Heart right ventricle (tissue), 16 donors: ENCODE data around the gene RPL23. TPM values are rescaled to one million over a fixed set of nuclear protein-coding genes. Genes with fewer than 3 reads are reported as not detected.
A peak's percentile ranks its signal among the peaks of the same experiment; 100 is the strongest.

Experiments
- ATAC-seq, 8 donors: fragments of 200-7000 bp; cut with Tn5 transposase; one replicate each; pipeline ENCODE4 v1.9.1; 2020; ENCODE audit warnings: mild to moderate bottlenecking in 8 of 8, moderate library complexity in 8 of 8, moderate number of reproducible peaks in 1 of 8
- DNase-seq, 2 donors: peaks; one replicate each; pipeline ENCODE4 v3.0.0-alpha.2; 2020
- H3K27ac ChIP-seq, 10 donors: fragments of 200-600 bp; sonication (generic) in 2 of 10; one replicate each; pipeline versions ENCODE4 v1.5.0 to v1.8.0; 2020 to 2022; ENCODE audit warnings: mild to moderate bottlenecking in 3 of 10
- H3K27me3 ChIP-seq, 7 donors: fragments of 200-600 bp; one replicate each; pipeline ENCODE4 v1.8.0; 2021 to 2022; ENCODE audit warnings: mild to moderate bottlenecking in 2 of 7
- H3K36me3 ChIP-seq, 9 donors: fragments of 200-600 bp; sonication (generic) in 1 of 9; one replicate each; pipeline versions ENCODE4 v1.5.0 to v1.8.0; 2020 to 2022; ENCODE audit warnings: mild to moderate bottlenecking in 2 of 9
- H3K4me1 ChIP-seq, 9 donors: fragments of 200-600 bp; sonication (generic) in 1 of 9; one replicate each; pipeline versions ENCODE4 v1.5.0 to v1.8.0; 2020 to 2022; ENCODE audit warnings: mild to moderate bottlenecking in 4 of 9
- H3K4me3 ChIP-seq, 10 donors: fragments of 200-600 bp; sonication (generic) in 2 of 10; one replicate each; pipeline versions ENCODE4 v1.5.0 to v1.8.0; 2020 to 2022; ENCODE audit warnings: mild to moderate bottlenecking in 7 of 10, moderate library complexity in 2 of 10
- H3K9me3 ChIP-seq, 11 donors: fragments of 200-600 bp in 10 of 11; sonication (generic) in 2 of 11; one replicate each; pipeline versions ENCODE4 v1.5.0 to v1.8.0; 2013 to 2022; ENCODE audit warnings: mild to moderate bottlenecking in 2 of 11, control low read depth in 1 of 11, moderate library complexity in 1 of 11
- CTCF ChIP-seq, 9 donors: fragments of 200-600 bp; sonication (generic) in 2 of 9; IDR thresholded peaks; one replicate each; pipeline versions ENCODE4 v1.5.0 to v1.8.0; 2021 to 2022; ENCODE audit warnings: antibody characterized with exemption in 9 of 9, mild to moderate bottlenecking in 5 of 9, moderate library complexity in 1 of 9
- WGBS, 2 donors: extraction: QIAGEN DNeasy Blood & Tissue Kit; methylation state at CpG; one replicate each; pipeline ENCODE4 v1.1.7; 2013; ENCODE audit warnings: inconsistent platforms in 1 of 2; 5-methylcytosine and 5-hydroxymethylcytosine counted together
- intact Hi-C, 10 donors: fragments of 100-400 bp; cut with DNase I; formaldehyde crosslinking; loops; one replicate each; pipeline versions ENCODE4 v1.11.1 to v1.14.2; 2022
- polyA plus RNA-seq, 2 donors: library from polyadenylated mRNA; stranded (reverse); fragments of 200-250 nt; gene quantifications; one replicate each; pipeline ENCODE4 v1.2.3, GENCODE V29; 2013
- total RNA-seq, 10 donors: library from RNA; stranded (reverse); fragmentation: NEBNext Ultra II Directional in 3 of 10; extraction: Animal tissue kit (Norgen Biotek cat#: 25700) in 3 of 10; gene quantifications; one replicate each; pipeline versions ENCODE4 v1.2.1 to v1.2.4, GENCODE V29; 2021 to 2023
- donor health status: Arrhythmogenic right ventricular cardiomyopathy.
- donor health status: ischemic (EF 13 %, LVEDD 7.1; RV severe dilation, severe dysfunction).
- donor health status: healthy with polysubstance abuse.
- donor health status: DM: no; HTN: yes; CAD: no.
- donor health status: DM: no; HTN: no; CAD: no.
- donor health status: ischemic (EF 25% LVEDD 6.9; RV normal size, moderate dysfunction).
- donor health status: ischemic (EF 25% LVEDD 5.7; RV mildly dilated, moderate dysfunction).
- donor health status: healthy.
- donor health status: DM: yes; HTN: yes; CAD: no.
- donor health status: Ischemic cardiomyopathy.
- donor health status: ischemic (EF 35%, LVEDD 5.7; RV mildly dilated, moderate dysfunction).
- donor health status: nonischemic (EF 11% LVEDD 7.7; RV severe dilation, severe dysfunction).
- donor health status: DM: yes; HTN: yes; CAD: no.
- donor health status: PGD.
- donor health status: ischemic (EF 29% LVEDD 5.4; RV normal size, mild dysfunction).
- donor health status: nonischemic (EF 23%, LVEDD 6.1; RV moderate dilation, normal function).

Gene RPL23
- total and polyA plus RNA-seq, 12 donors, result 725 to 2,733 (median 850) TPM

GRCh38 chr17:38852771-38853291 lies 690 bp downstream of the RPL23 start:
- 1 to 2% methylated on average over 19 of the region's 19 CpGs for WGBS, 2 donors
- peaks cover 0 to 50% (median 43%) of the 10 kb centered on the region in 9 donors for H3K36me3 ChIP-seq
- H3K27ac ChIP-seq, result peak overlapping the region in 9 of 10 donors; percentile 88 to 98 (median 94)
- H3K4me3 ChIP-seq, result peak overlapping the region; percentile 48 to 83 (median 67)
- intact Hi-C loops, result loop anchor here in 6 of 10 donors (1.0 to 10.0 kb wide), 3 partner anchors 28 to 98 kb away; partner anchors contain the start of genes CWC25 (in 5 of the 6) and PSMB3 (in 1 of the 6)
- ATAC-seq, result peak in 7 of 8 donors; percentile 2 to 52 (median 29)
- no peaks in the 10 kb centered on the region for H3K27me3 ChIP-seq
- TF ChIP-seq CTCF (IDR thresholded peaks at IDR 0.05), result no peak
- H3K4me1 ChIP-seq, result peaks cover 12 to 39% (median 32%) of the 10 kb centered on the region in 9 donors
- no peak for DNase-seq
- H3K9me3 ChIP-seq, result no peaks in the 10 kb centered on the region

GRCh38 chr17:38851434-38851833 lies 2.1 kb downstream of the RPL23 start:
- Histone ChIP-seq H3K4me1 (peaks cover 12 to 36% (median 32%) of the 10 kb centered on the region in 9 donors), H3K27me3 (no peaks in the 10 kb centered on the region), H3K36me3 (peaks cover 0 to 64% (median 49%) of the 10 kb centered on the region in 9 donors), H3K4me3 (peak overlapping the region in 8 of 10 donors; percentile 48 to 83 (median 68)), H3K9me3 (no peaks in the 10 kb centered on the region), H3K27ac (peak overlapping the region in 3 of 10 donors; percentile 88 to 97 (median 94))
- DNase-seq (no peak), ATAC-seq (no peak)
- intact Hi-C loops, result loop anchor here in 1 of 10 donors (10.0 kb wide), 1 partner anchor 97 kb away; the partner anchor contains the start of gene PSMB3
- 46 to 56% methylated on average over 2 of the region's 2 CpGs for WGBS, 2 donors
- no peak for TF ChIP-seq CTCF (IDR thresholded peaks at IDR 0.05)

- 67 to 72% methylated on average over 7 of the region's 7 CpGs for WGBS, 2 donors
- Histone ChIP-seq H3K4me1 (peaks cover 12 to 36% (median 32%) of the 10 kb centered on the region in 9 donors), H3K4me3 (no peak overlapping the region), H3K27me3 (no peaks in the 10 kb centered on the region), H3K36me3 (peaks cover 0 to 68% (median 49%) of the 10 kb centered on the region in 9 donors), H3K9me3 (no peaks in the 10 kb centered on the region), H3K27ac (peak overlapping the region in 1 of 10 donors; percentile 29)
- intact Hi-C loops, result loop anchor here in 1 of 10 donors (10.0 kb wide), 1 partner anchor 96 kb away; the partner anchor contains the start of gene PSMB3
- no peak for DNase-seq
- no peak for ATAC-seq
- TF ChIP-seq CTCF (IDR thresholded peaks at IDR 0.05), result no peak
Measured at GRCh38 chr17:38850374-38850773, 3.1 kb downstream of the RPL23 start.

- Histone ChIP-seq H3K27ac (no peak overlapping the region), H3K27me3 (no peaks in the 10 kb centered on the region), H3K4me1 (peaks cover 12 to 32% (median 28%) of the 10 kb centered on the region in 9 donors), H3K9me3 (no peaks in the 10 kb centered on the region), H3K36me3 (peaks cover 0 to 68% (median 49%) of the 10 kb centered on the region in 9 donors), H3K4me3 (no peak overlapping the region)
- ATAC-seq (no peak), DNase-seq (no peak)
- 76 to 77% methylated on average over 16 of the region's 16 CpGs for WGBS, 2 donors
- intact Hi-C loops, result no loop called here
- TF ChIP-seq CTCF (IDR thresholded peaks at IDR 0.05), result no peak
Measured at GRCh38 chr17:38848939-38849605, 4.4 kb downstream of the RPL23 start.
